SHP77 (cell line): ENCODE results near the gene SRGAP1.
"Not testable (repeated sequence)": the region's sequence is repeated elsewhere in the genome, so short reads cannot be mapped to it uniquely, and the experiment has no call there.

Experiments
- DNase-seq, 2 experiments: peaks; one replicate each; lab custom pipeline; 2025; lab: John Stamatoyannopoulos, UW

Gene SRGAP1

GRCh38 chr12:64122154-64122553, 277.7 kb downstream of the SRGAP1 start:
- DNase-seq = no peak

GRCh38 chr12:64122995-64123394, 278.5 kb downstream of the SRGAP1 start:
- no peak for DNase-seq

- no peak for DNase-seq
Measured at GRCh38 chr12:64123448-64123847, 278.9 kb downstream of the SRGAP1 start.

- DNase-seq = no peak
Measured at GRCh38 chr12:64124511-64125197, 280.2 kb downstream of the SRGAP1 start.

GRCh38 chr12:64125913-64126312, 281.4 kb downstream of the SRGAP1 start:
- DNase-seq = no peak

- no peak for DNase-seq
Measured at GRCh38 chr12:64127811-64128210, 283.3 kb downstream of the SRGAP1 start.

- no peak for DNase-seq
Measured at GRCh38 chr12:64128366-64128765, 283.9 kb downstream of the SRGAP1 start.

- not testable (repeated sequence) for DNase-seq
Measured at GRCh38 chr12:64130476-64130875, 286.0 kb downstream of the SRGAP1 start.

- DNase-seq = not testable (repeated sequence)
Measured at GRCh38 chr12:64131456-64131855, 287.0 kb downstream of the SRGAP1 start.

GRCh38 chr12:64132672-64133071, 288.2 kb downstream of the SRGAP1 start:
- DNase-seq = not testable (repeated sequence)

GRCh38 chr12:64137117-64137516, 292.6 kb downstream of the SRGAP1 start:
- no peak for DNase-seq

- no peak for DNase-seq
Measured at GRCh38 chr12:64139021-64139420, 294.5 kb downstream of the SRGAP1 start.

- DNase-seq = no peak
Measured at GRCh38 chr12:64142382-64142781, 297.9 kb downstream of the SRGAP1 start.

- no peak for DNase-seq
Measured at GRCh38 chr12:64142784-64143183, 298.3 kb downstream of the SRGAP1 start.

GRCh38 chr12:64145226-64145625, 300.7 kb downstream of the SRGAP1 start:
- DNase-seq = no peak

GRCh38 chr12:64147011-64147631, 302.6 kb downstream of the SRGAP1 start:
- peak; percentile 3 to 33 for DNase-seq

- DNase-seq = no peak
Measured at GRCh38 chr12:64147875-64148274, 303.4 kb downstream of the SRGAP1 start.

GRCh38 chr12:64154677-64155076, 310.2 kb downstream of the SRGAP1 start:
- DNase-seq = no peak

GRCh38 chr12:64157110-64157509, 312.6 kb downstream of the SRGAP1 start:
- DNase-seq = no peak

- no peak for DNase-seq
Measured at GRCh38 chr12:64160021-64160710, 315.7 kb downstream of the SRGAP1 start.

- DNase-seq = no peak
Measured at GRCh38 chr12:64160711-64161060, 316.2 kb downstream of the SRGAP1 start.

GRCh38 chr12:64166606-64167005, 322.1 kb downstream of the SRGAP1 start:
- DNase-seq = not testable (repeated sequence)

- DNase-seq = not testable (repeated sequence)
Measured at GRCh38 chr12:64167041-64167440, 322.5 kb downstream of the SRGAP1 start.
